Fibroblast of lung (primary cell): ENCODE data around the gene AMOTL1. TPM values are rescaled to one million over a fixed set of nuclear protein-coding genes. Genes with fewer than 3 reads are reported as not detected.
"Not testable (repeated sequence)": the region's sequence is repeated elsewhere in the genome, so short reads cannot be mapped to it uniquely, and the experiment has no call there.

Experiments
- DNase-seq, 2 donors: peaks; one replicate each; pipeline versions ENCODE4 v3.0.0 to v3.0.0-alpha.2; 2010; ENCODE audit warnings: low read depth in 2 of 2
- H2AFZ ChIP-seq: 2 replicates; pipeline ENCODE4 v1.5.1; 2012; ENCODE audit warnings: low read length, control low read depth, inconsistent platforms
- H3K27ac ChIP-seq: 2 replicates; pipeline ENCODE4 v1.5.1; 2011; ENCODE audit warnings: low read length, control low read depth; ENCODE audit not compliant: insufficient read depth
- H3K27me3 ChIP-seq: 2 replicates; pipeline ENCODE4 v1.5.1; 2011; ENCODE audit warnings: mild to moderate bottlenecking, low read length; ENCODE audit not compliant: control insufficient read depth, insufficient read depth
- H3K36me3 ChIP-seq: 2 replicates; pipeline ENCODE4 v1.5.1; 2011; ENCODE audit warnings: low read length; ENCODE audit not compliant: control insufficient read depth, insufficient read depth
- H3K4me1 ChIP-seq: 2 replicates; pipeline ENCODE4 v1.5.1; 2011; ENCODE audit warnings: low read length; ENCODE audit not compliant: control insufficient read depth, insufficient read depth; ENCODE audit errors: extremely low read depth
- H3K4me2 ChIP-seq: 2 replicates; pipeline ENCODE4 v1.5.1; 2011; ENCODE audit warnings: low read length, control low read depth; ENCODE audit not compliant: insufficient read depth; ENCODE audit errors: extremely low read depth
- H3K4me3 ChIP-seq, 4 experiments: fragments of 200-600 bp in 1 of 4; sonication (generic) in 1 of 4; replicated peaks in 1 of 4; 2 replicates each; pipeline ENCODE4 v1.5.1; 2011 to 2016; ENCODE audit warnings: low read length in 4 of 4, low read depth in 3 of 4, mild to moderate bottlenecking in 3 of 4, control low read depth in 2 of 4, inconsistent platforms in 1 of 4, mixed read lengths in 1 of 4; ENCODE audit not compliant: insufficient read depth in 1 of 4; ENCODE audit errors: control extremely low read depth in 1 of 4
- H3K79me2 ChIP-seq: 2 replicates; pipeline ENCODE4 v1.5.1; 2012; ENCODE audit warnings: mild to moderate bottlenecking, low read length, inconsistent platforms; ENCODE audit not compliant: control insufficient read depth, insufficient read depth
- H3K9ac ChIP-seq: 2 replicates; pipeline ENCODE4 v1.5.1; 2011; ENCODE audit warnings: mild to moderate bottlenecking, low read length, control low read depth; ENCODE audit not compliant: insufficient read depth
- H3K9me3 ChIP-seq: 2 replicates; pipeline ENCODE4 v1.5.1; 2012; ENCODE audit warnings: low read depth, low read length; ENCODE audit not compliant: control insufficient read depth, insufficient read depth
- H4K20me1 ChIP-seq: 2 replicates; pipeline ENCODE4 v1.5.1; 2011; ENCODE audit warnings: low read length; ENCODE audit not compliant: control insufficient read depth, insufficient read depth; ENCODE audit errors: extremely low read depth
- EZH2 ChIP-seq: IDR thresholded peaks from 2 replicates; pipeline ENCODE4 v1.5.1; 2012; ENCODE audit warnings: low read length, control low read depth, mild to moderate bottlenecking; ENCODE audit errors: missing control alignments
- polyA plus RNA-seq, 2 donors: library from polyadenylated mRNA; depleted of rRNA in 1 of 2; stranded (reverse) in 1 of 2; unstranded in 1 of 2; fragments of >200 nt; gene quantifications; 2 replicates each; pipeline ENCODE4 v1.2.1, GENCODE V29; 2011 to 2012; ENCODE audit warnings: missing spikeins in 1 of 2
- total RNA-seq: library from RNA; depleted of rRNA; stranded (reverse); fragments of >200 nt; gene quantifications from 2 replicates; pipeline ENCODE4 v1.2.1, GENCODE V29; 2014
- TF ChIP-seq, protein P1 (sequence below), 2 donors: IDR thresholded peaks in 1 of 2; conservative IDR thresholded peaks in 1 of 2; 1 replicate in 1 of 2; 2 replicates in 1 of 2; pipeline ENCODE4 v1.5.1; 2011 to 2012; ENCODE audit warnings: low read length in 2 of 2, control low read depth in 1 of 2, inconsistent platforms in 1 of 2, low read depth in 1 of 2, mild to moderate bottlenecking in 1 of 2

AMOTL1 gene
- total and polyA plus RNA-seq, 2 donors (not counting 1 experiment from before 2014, with no cell fraction given): 38.0 to 63.7 TPM

DNA sequence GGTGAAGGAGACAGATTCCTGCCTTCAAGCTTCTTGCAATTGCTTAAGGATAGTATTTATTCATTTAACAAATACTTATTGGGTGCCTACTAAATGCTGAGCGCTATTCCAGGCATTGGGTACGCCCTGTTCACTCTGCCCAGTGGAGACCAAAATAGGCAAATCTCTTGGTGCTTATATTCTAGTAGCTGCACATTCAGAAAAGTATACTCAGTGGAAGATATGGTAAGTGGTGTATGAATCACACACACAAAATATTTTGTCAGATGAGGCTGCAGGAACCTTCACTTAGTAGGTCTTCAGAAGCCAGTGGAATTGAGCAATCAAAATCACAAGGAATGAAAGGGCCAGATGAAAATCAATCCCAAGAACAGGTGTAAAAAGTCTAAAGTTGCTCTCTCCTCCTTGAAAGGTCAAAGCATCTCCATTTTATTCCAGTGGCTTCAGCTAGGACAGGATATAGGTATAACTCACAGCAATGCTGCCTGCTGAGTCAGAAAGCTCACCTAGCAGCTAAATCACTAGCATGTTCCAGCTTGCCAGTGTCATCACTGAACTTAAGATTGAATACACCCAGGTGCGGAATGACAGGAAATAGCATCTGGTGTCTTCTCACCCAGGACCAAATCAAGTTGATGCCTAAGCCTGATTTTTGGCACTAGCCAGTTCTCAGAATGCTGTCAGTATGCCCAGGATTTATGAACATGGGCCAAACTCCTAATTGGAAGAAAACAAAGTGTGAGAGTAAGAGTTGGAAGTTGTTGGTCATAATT, 83.9 kb downstream of the AMOTL1 start:
- no peak for TF ChIP-seq EZH2
- TF ChIP-seq, protein P1, sequence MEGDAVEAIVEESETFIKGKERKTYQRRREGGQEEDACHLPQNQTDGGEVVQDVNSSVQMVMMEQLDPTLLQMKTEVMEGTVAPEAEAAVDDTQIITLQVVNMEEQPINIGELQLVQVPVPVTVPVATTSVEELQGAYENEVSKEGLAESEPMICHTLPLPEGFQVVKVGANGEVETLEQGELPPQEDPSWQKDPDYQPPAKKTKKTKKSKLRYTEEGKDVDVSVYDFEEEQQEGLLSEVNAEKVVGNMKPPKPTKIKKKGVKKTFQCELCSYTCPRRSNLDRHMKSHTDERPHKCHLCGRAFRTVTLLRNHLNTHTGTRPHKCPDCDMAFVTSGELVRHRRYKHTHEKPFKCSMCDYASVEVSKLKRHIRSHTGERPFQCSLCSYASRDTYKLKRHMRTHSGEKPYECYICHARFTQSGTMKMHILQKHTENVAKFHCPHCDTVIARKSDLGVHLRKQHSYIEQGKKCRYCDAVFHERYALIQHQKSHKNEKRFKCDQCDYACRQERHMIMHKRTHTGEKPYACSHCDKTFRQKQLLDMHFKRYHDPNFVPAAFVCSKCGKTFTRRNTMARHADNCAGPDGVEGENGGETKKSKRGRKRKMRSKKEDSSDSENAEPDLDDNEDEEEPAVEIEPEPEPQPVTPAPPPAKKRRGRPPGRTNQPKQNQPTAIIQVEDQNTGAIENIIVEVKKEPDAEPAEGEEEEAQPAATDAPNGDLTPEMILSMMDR (conservative IDR thresholded peaks at IDR 0.05 in 1 of 2, IDR thresholded peaks at IDR 0.05 in 1 of 2; ENCODE audit: low read depth in 1 of 2, low read length in 2 of 2): no peak
- Histone ChIP-seq H2AFZ (no peak overlapping the region), H3K4me1 (no peaks in the 10 kb centered on the region), H3K9me3 (no peaks in the 10 kb centered on the region), H3K27ac (no peak overlapping the region), H3K4me2 (no peak overlapping the region), H4K20me1 (no peaks in the 10 kb centered on the region), H3K4me3 (no peak overlapping the region), H3K9ac (no peak overlapping the region), H3K27me3 (no peaks in the 10 kb centered on the region), H3K79me2 (no peaks in the 10 kb centered on the region), H3K36me3 (peaks cover 8% of the 10 kb centered on the region)
- no peak for DNase-seq

DNA sequence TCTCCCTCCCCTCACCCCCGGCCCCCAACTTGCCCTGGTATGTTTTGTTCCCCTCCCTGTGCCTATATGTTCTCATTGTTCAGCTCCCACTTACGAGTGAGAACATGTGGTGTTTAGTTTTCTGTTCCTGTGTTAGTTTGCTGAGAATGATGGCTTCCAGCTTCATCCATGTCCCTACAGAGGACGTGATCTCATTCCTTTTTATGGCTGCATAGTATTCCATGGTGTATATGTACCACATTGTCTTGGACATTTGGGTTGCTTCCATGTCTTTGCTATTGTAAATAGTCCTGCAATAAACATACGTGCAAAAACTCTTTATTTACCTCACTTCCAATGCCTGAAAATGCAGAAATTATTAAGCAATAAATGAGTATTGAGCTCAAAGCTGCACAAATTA, 85.1 kb downstream of the AMOTL1 start:
- not testable (repeated sequence) for H3K27ac ChIP-seq, H3K36me3 ChIP-seq, H3K9ac ChIP-seq, DNase-seq, H2AFZ ChIP-seq, H4K20me1 ChIP-seq, H3K4me2 ChIP-seq, H3K79me2 ChIP-seq, H3K4me1 ChIP-seq, H3K9me3 ChIP-seq, H3K4me3 ChIP-seq, H3K27me3 ChIP-seq

DNA sequence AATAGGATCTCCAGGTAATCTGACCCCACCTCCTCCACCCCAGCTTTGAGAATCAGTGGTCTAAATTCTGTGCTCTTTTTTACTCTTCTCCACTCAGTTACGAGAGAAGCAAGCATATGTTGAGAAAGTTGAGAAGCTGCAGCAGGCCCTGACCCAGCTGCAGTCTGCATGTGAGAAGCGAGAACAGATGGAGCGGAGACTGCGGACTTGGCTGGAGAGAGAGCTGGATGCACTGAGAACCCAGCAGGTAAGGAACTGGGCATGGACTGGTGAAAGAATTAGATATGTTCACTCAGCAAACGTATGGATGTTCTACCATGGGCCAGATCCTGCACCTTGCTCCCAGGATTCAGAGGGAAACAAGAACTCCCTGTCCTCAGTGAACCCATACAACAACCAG, 85.7 kb downstream of the AMOTL1 start:
- no peaks in the 10 kb centered on the region for H3K27me3 ChIP-seq
- H3K27ac ChIP-seq: no peak overlapping the region
- no peak for DNase-seq
- H2AFZ ChIP-seq: no peak overlapping the region
- TF ChIP-seq EZH2: no peak
- TF ChIP-seq, protein P1 (conservative IDR thresholded peaks at IDR 0.05 in 1 of 2, IDR thresholded peaks at IDR 0.05 in 1 of 2; ENCODE audit: low read depth in 1 of 2, low read length in 2 of 2): no peak
- no peak overlapping the region for H3K4me3 ChIP-seq
- no peaks in the 10 kb centered on the region for H3K4me1 ChIP-seq
- no peaks in the 10 kb centered on the region for H4K20me1 ChIP-seq
- H3K4me2 ChIP-seq: no peak overlapping the region
- no peak overlapping the region for H3K9ac ChIP-seq
- H3K36me3 ChIP-seq: peaks cover 8% of the 10 kb centered on the region
- no peaks in the 10 kb centered on the region for H3K9me3 ChIP-seq
- no peaks in the 10 kb centered on the region for H3K79me2 ChIP-seq
